ENCODE measurements around the gene MAGEH1.

The MAGEH1 gene

GRCh38 chrX:55490121-55490520 is 38.2 kb downstream of the MAGEH1 start:
- DNase-seq (ENCODE audit: low read depth, low spot score), result no peak

GRCh38 chrX:55490974-55491373 is 39.0 kb downstream of the MAGEH1 start:
- DNase-seq (ENCODE audit: low read depth, low spot score), result no peak

Data from activated CD4-positive, CD25-positive, alpha-beta regulatory T cell treated with anti-CD3 and anti-CD28 coated beads, Interleukin-2, amount 50 U/mL, for 16 hours (primary cell).